Naive thymus-derived CD4-positive, alpha-beta T cell (primary cell): ENCODE data around the gene PHTF1. TPM values are rescaled to one million over a fixed set of nuclear protein-coding genes. Genes with fewer than 3 reads are reported as not detected.

Experiments
- ATAC-seq: fragments of 150-1000 bp; cut with Tn5 transposase; 2 replicates; pipeline ENCODE4 v1.10.0; 2021; ENCODE audit warnings: mild to moderate bottlenecking, moderate library complexity
- CTCF ChIA-PET: fragments of 350-600 bp; sonication (Branson Sonifier 250); formaldehyde crosslinking; loops from one replicate; lab custom pipeline; 2021; ENCODE audit warnings: antibody characterized with exemption; lab: Charles Lee
- POLR2A ChIA-PET: fragments of 350-600 bp; sonication (Branson Sonifier 250); formaldehyde crosslinking; loops from one replicate; lab custom pipeline; 2021; ENCODE audit warnings: antibody characterized with exemption, inconsistent platforms; lab: Charles Lee
- DNase-seq, 9 donors: peaks; one replicate each; pipeline versions ENCODE4 v3.0.0 to v3.0.0-alpha.2; 2020 to 2022; ENCODE audit warnings: mixed read lengths in 1 of 9
- H3K27ac ChIP-seq: one replicate; pipeline ENCODE4 v1.7.0; 2013; ENCODE audit warnings: mild to moderate bottlenecking, low read depth, low read length, moderate library complexity
- H3K27me3 ChIP-seq, 2 donors: one replicate each; pipeline ENCODE4 v1.7.0; 2013; ENCODE audit warnings: low read length in 2 of 2, mild to moderate bottlenecking in 2 of 2, moderate library complexity in 2 of 2; ENCODE audit not compliant: control insufficient read depth in 2 of 2, insufficient read depth in 2 of 2
- H3K36me3 ChIP-seq, 3 experiments: 1 replicate in 2 of 3; 2 replicates in 1 of 3; pipeline ENCODE4 v1.7.0; 2013; ENCODE audit warnings: low read length in 3 of 3, mild to moderate bottlenecking in 3 of 3, moderate library complexity in 1 of 3; ENCODE audit not compliant: insufficient read depth in 3 of 3, control insufficient read depth in 2 of 3
- H3K4me1 ChIP-seq, 2 donors: one replicate each; pipeline ENCODE4 v1.7.0; 2013; ENCODE audit warnings: low read length in 2 of 2, mild to moderate bottlenecking in 2 of 2, moderate library complexity in 1 of 2; ENCODE audit not compliant: control insufficient read depth in 2 of 2, insufficient read depth in 2 of 2
- H3K4me3 ChIP-seq: 2 replicates; pipeline ENCODE4 v1.7.0; 2013; ENCODE audit warnings: mild to moderate bottlenecking, low read length
- H3K9me3 ChIP-seq, 3 experiments: 1 replicate in 2 of 3; 2 replicates in 1 of 3; pipeline ENCODE4 v1.7.0; 2013; ENCODE audit warnings: low read length in 3 of 3; ENCODE audit not compliant: control insufficient read depth in 2 of 3
- H3K27ac Mint-ChIP-seq, 9 donors: one replicate each; pipeline ENCODE4 v1.8.0; 2020 to 2022; ENCODE audit warnings: mixed read lengths in 9 of 9, mild to moderate bottlenecking in 8 of 9, moderate library complexity in 5 of 9, inconsistent platforms in 2 of 9
- H3K27me3 Mint-ChIP-seq, 5 donors: one replicate each; pipeline ENCODE4 v1.8.0; 2021 to 2022; ENCODE audit warnings: mixed read lengths in 5 of 5, mild to moderate bottlenecking in 1 of 5
- H3K36me3 Mint-ChIP-seq, 5 donors: one replicate each; pipeline ENCODE4 v1.8.0; 2020 to 2022; ENCODE audit warnings: mixed read lengths in 5 of 5, mild to moderate bottlenecking in 3 of 5, inconsistent platforms in 1 of 5
- H3K4me1 Mint-ChIP-seq, 7 donors: one replicate each; pipeline ENCODE4 v1.8.0; 2020 to 2022; ENCODE audit warnings: mixed read lengths in 7 of 7, mild to moderate bottlenecking in 3 of 7, inconsistent platforms in 1 of 7
- H3K4me3 Mint-ChIP-seq, 10 donors: one replicate each; pipeline ENCODE4 v1.8.0; 2020 to 2022; ENCODE audit warnings: mild to moderate bottlenecking in 10 of 10, mixed read lengths in 10 of 10, moderate library complexity in 6 of 10, inconsistent platforms in 2 of 10
- H3K9me3 Mint-ChIP-seq, 11 donors: one replicate each; pipeline ENCODE4 v1.8.0; 2020 to 2022; ENCODE audit warnings: mixed read lengths in 11 of 11, mild to moderate bottlenecking in 4 of 11, inconsistent platforms in 1 of 11, moderate library complexity in 1 of 11
- intact Hi-C, 2 donors: fragments of 100-400 bp; cut with micrococcal nuclease; formaldehyde crosslinking; loops; one replicate each; pipeline ENCODE4 v1.15.1; 2023
- polyA plus RNA-seq, 2 donors: library from polyadenylated mRNA; unstranded; fragments of 300-500 nt; fragmentation: Illumina TruSeq; gene quantifications; one replicate each; pipeline ENCODE4 v1.2.3, GENCODE V29; 2021
- total RNA-seq, 6 experiments: library from RNA in 5 of 6; stranded (reverse) in 5 of 6; gene quantifications; 1 replicate in 5 of 6; 2 replicates in 1 of 6; pipeline ENCODE4 v1.2.3 and lab custom pipeline; 2021 to 2026

Gene PHTF1
- total and polyA plus RNA-seq, 7 experiments from 2014 or later: 1.4 to 21.0 (median 2.5) TPM

- CTCF ChIA-PET: no interaction called here
- no peak overlapping the region for H3K27ac Mint-ChIP-seq
- H3K9me3 ChIP-seq: peaks cover 0 to 6% (median 0%) of the 10 kb centered on the region in 3 experiments
Measured at GRCh38 chr1:113694910-113695309, 64.4 kb downstream of the PHTF1 start.

GRCh38 chr1:113692824-113693431, 66.4 kb downstream of the PHTF1 start:
- Mint-ChIP-seq H3K27me3 (no peaks in the 10 kb centered on the region), H3K4me1 (no peaks in the 10 kb centered on the region), H3K9me3 (peaks cover 12 to 56% (median 29%) of the 10 kb centered on the region in 11 donors), H3K4me3 (no peak overlapping the region), H3K27ac (no peak overlapping the region), H3K36me3 (peaks cover 15 to 58% (median 25%) of the 10 kb centered on the region in 5 donors)
- H3K27ac ChIP-seq: no peak overlapping the region
- H3K4me1 ChIP-seq: no peaks in the 10 kb centered on the region
- POLR2A ChIA-PET: no interaction called here
- CTCF ChIA-PET: interaction anchor here (0.6 kb wide), 1 partner anchor 810 kb away, joined by 3 read pairs; no protein-coding TSS in a partner anchor
- H3K9me3 ChIP-seq: peaks cover 0 to 6% (median 0%) of the 10 kb centered on the region in 3 experiments
- H3K27me3 ChIP-seq: no peaks in the 10 kb centered on the region
- H3K36me3 ChIP-seq: no peaks in the 10 kb centered on the region
- no peak for ATAC-seq
- intact Hi-C loops: no loop called here
- no peak for DNase-seq
- H3K4me3 ChIP-seq: no peak overlapping the region

More at GRCh38 chr1:113694910-113695309, 64.4 kb downstream of the PHTF1 start:
- Mint-ChIP-seq H3K4me1 (no peaks in the 10 kb centered on the region), H3K36me3 (peaks cover 15 to 71% (median 25%) of the 10 kb centered on the region in 5 donors), H3K27me3 (no peaks in the 10 kb centered on the region), H3K9me3 (peaks cover 12 to 56% (median 29%) of the 10 kb centered on the region in 11 donors), H3K4me3 (no peak overlapping the region)
- Histone ChIP-seq H3K4me3 (no peak overlapping the region), H3K27ac (no peak overlapping the region), H3K36me3 (no peaks in the 10 kb centered on the region), H3K27me3 (no peaks in the 10 kb centered on the region), H3K4me1 (no peaks in the 10 kb centered on the region)
- intact Hi-C loops: no loop called here
- POLR2A ChIA-PET: interaction anchor here (0.7 kb wide), 1 partner anchor 100 kb away, joined by 3 read pairs; no protein-coding TSS in a partner anchor
- ATAC-seq (no peak), DNase-seq (no peak)

GRCh38 chr1:113692342-113692741, 66.9 kb downstream of the PHTF1 start:
- no peaks in the 10 kb centered on the region for H3K27me3 Mint-ChIP-seq
- H3K36me3 Mint-ChIP-seq: peaks cover 15 to 52% (median 25%) of the 10 kb centered on the region in 5 donors
- no peak overlapping the region for H3K4me3 Mint-ChIP-seq
- ChIA-PET POLR2A (no interaction called here), CTCF (interaction anchor here (0.6 kb wide), 1 partner anchor 809 kb away, joined by 3 read pairs; no protein-coding TSS in a partner anchor)
- Histone ChIP-seq H3K4me3 (no peak overlapping the region), H3K9me3 (peaks cover 0 to 6% (median 0%) of the 10 kb centered on the region in 3 experiments), H3K36me3 (no peaks in the 10 kb centered on the region), H3K27ac (no peak overlapping the region), H3K27me3 (no peaks in the 10 kb centered on the region), H3K4me1 (no peaks in the 10 kb centered on the region)
- H3K9me3 Mint-ChIP-seq: peaks cover 12 to 56% (median 29%) of the 10 kb centered on the region in 11 donors
- no peaks in the 10 kb centered on the region for H3K4me1 Mint-ChIP-seq
- intact Hi-C loops: no loop called here
- ATAC-seq (no peak), DNase-seq (no peak)
- H3K27ac Mint-ChIP-seq: no peak overlapping the region

- Mint-ChIP-seq H3K27me3 (no peaks in the 10 kb centered on the region), H3K4me1 (no peaks in the 10 kb centered on the region), H3K9me3 (peaks cover 12 to 55% (median 27%) of the 10 kb centered on the region in 11 donors), H3K36me3 (peaks cover 15 to 44% (median 25%) of the 10 kb centered on the region in 5 donors), H3K27ac (no peak overlapping the region), H3K4me3 (no peak overlapping the region)
- intact Hi-C loops: no loop called here
- Histone ChIP-seq H3K36me3 (no peaks in the 10 kb centered on the region), H3K27ac (no peak overlapping the region), H3K9me3 (peaks cover 0 to 6% (median 0%) of the 10 kb centered on the region in 3 experiments), H3K4me3 (no peak overlapping the region), H3K4me1 (no peaks in the 10 kb centered on the region), H3K27me3 (no peaks in the 10 kb centered on the region)
- ATAC-seq: no peak
- DNase-seq: no peak
- ChIA-PET POLR2A (no interaction called here), CTCF (no interaction called here)
Measured at GRCh38 chr1:113691184-113691583, 68.1 kb downstream of the PHTF1 start.

- Mint-ChIP-seq H3K4me1 (no peaks in the 10 kb centered on the region), H3K36me3 (peaks cover 0 to 20% (median 12%) of the 10 kb centered on the region in 5 donors), H3K9me3 (peaks cover 0 to 14% (median 0%) of the 10 kb centered on the region in 11 donors), H3K27me3 (no peaks in the 10 kb centered on the region), H3K27ac (no peak overlapping the region), H3K4me3 (no peak overlapping the region)
- ChIA-PET POLR2A (no interaction called here), CTCF (interaction anchor here (0.7 kb wide), 1 partner anchor 9 kb away, joined by 3 read pairs; no protein-coding TSS in a partner anchor)
- Histone ChIP-seq H3K4me3 (no peak overlapping the region), H3K36me3 (no peaks in the 10 kb centered on the region), H3K27me3 (no peaks in the 10 kb centered on the region), H3K27ac (no peak overlapping the region), H3K4me1 (no peaks in the 10 kb centered on the region), H3K9me3 (no peaks in the 10 kb centered on the region)
- intact Hi-C loops: no loop called here
- ATAC-seq (no peak), DNase-seq (no peak)
Measured at GRCh38 chr1:113686891-113687618, 72.2 kb downstream of the PHTF1 start.

- CTCF ChIA-PET: interaction anchor here (0.6 to 0.7 kb wide), 2 partner anchors 291 to 663 kb away, joined by 3 to 4 read pairs; no protein-coding TSS in a partner anchor
- H3K4me3 ChIP-seq: no peak overlapping the region
Measured at GRCh38 chr1:113684153-113684541, 75.1 kb downstream of the PHTF1 start.

More at GRCh38 chr1:113684153-113684541, 75.1 kb downstream of the PHTF1 start:
- intact Hi-C loops: no loop called here
- Histone ChIP-seq H3K36me3 (no peaks in the 10 kb centered on the region), H3K27me3 (no peaks in the 10 kb centered on the region), H3K4me1 (no peaks in the 10 kb centered on the region), H3K27ac (no peak overlapping the region), H3K9me3 (no peaks in the 10 kb centered on the region)
- POLR2A ChIA-PET: no interaction called here
- H3K9me3 Mint-ChIP-seq: no peaks in the 10 kb centered on the region
- H3K27me3 Mint-ChIP-seq: no peaks in the 10 kb centered on the region
- ATAC-seq (no peak), DNase-seq (no peak)
- H3K36me3 Mint-ChIP-seq: peaks cover 0 to 16% (median 1%) of the 10 kb centered on the region in 5 donors
- H3K27ac Mint-ChIP-seq: no peak overlapping the region
- no peak overlapping the region for H3K4me3 Mint-ChIP-seq
- H3K4me1 Mint-ChIP-seq: peaks cover 0 to 4% (median 0%) of the 10 kb centered on the region in 7 donors
